GM18907 (cell line): ENCODE measurements around the gene TFF3.

Source experiments
- ATAC-seq: cut with Tn5 transposase; IDR thresholded peaks from one replicate; pipeline ENCODE4 v1.9.1; 2021; ENCODE audit warnings: mild to moderate bottlenecking, moderate library complexity; ENCODE audit not compliant: unreplicated experiment

Gene TFF3, protein sequence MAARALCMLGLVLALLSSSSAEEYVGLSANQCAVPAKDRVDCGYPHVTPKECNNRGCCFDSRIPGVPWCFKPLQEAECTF

GRCh38 chr21:42315296-42315891, at the start of gene TFF3:
TFF3 (minus strand) TSS chr21:42315409; CDS start chr21:42315374, 35 bp downstream.
- ATAC-seq = no peak

GRCh38 chr21:42364304-42364865, 49.2 kb upstream of the TFF3 start:
- no peak for ATAC-seq

GRCh38 chr21:42363312-42363711, 48.1 kb upstream of the TFF3 start:
- ATAC-seq = no peak

DNA sequence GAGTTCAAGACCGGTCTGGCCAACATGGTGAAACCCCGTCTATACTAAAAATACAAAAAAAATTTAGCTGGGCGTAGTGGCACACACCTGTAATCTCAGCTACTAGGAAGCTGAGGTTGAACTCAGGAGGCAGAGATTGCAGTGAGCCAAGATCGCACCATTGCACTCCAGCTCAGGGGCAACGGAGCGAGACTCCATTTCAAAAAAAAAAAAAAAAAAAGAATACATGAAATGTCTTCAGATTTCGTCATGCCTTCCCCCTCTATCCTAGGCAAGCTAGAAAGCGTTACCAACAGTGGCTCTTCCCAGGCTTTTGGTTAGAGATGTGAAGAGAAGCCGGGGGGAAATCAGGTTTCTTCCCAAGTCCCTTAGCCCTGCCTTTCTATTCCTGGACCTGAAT, 47.5 kb upstream of the TFF3 start:
- no peak for ATAC-seq

DNA sequence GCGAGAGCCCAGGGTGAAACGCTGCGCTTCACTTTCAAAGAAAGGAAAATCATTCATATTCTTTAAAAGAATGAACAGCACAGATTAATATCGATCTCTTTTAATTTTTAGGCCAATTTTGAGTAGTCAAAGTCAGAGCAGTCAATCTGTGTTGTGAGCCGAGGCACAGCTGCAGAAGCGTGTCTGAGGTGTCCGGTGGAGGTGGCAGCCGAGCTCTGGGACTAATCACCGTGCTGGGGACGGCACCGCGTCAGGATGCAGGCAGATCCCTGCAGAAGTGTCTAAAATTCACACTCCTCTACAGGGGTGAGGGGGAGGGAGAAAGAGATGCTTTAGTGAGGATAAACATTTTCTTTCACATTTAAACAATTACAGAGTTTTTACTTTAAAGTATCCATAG, 47.0 kb upstream of the TFF3 start:
- ATAC-seq = no peak

GRCh38 chr21:42361286-42361685, 46.1 kb upstream of the TFF3 start:
- no peak for ATAC-seq

DNA sequence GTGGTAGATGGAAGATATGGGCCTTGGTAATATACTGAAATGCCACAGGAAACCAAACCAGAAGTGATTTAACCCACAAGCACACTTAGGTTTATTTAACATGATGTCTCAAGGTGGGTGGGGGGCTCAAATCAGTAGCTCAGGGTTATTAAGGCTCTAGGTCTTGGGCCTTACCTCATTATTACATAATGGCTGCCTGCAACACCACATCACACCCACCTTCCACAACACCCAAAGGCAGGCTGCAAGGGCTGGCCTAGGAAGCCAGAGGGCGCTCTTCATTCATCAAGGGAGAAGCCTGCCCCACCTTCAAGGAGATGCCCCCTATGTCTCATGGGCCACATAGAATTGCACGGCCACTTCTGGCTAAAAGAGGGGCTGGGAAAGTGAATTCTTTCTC, 45.1 kb upstream of the TFF3 start:
- ATAC-seq = no peak

DNA sequence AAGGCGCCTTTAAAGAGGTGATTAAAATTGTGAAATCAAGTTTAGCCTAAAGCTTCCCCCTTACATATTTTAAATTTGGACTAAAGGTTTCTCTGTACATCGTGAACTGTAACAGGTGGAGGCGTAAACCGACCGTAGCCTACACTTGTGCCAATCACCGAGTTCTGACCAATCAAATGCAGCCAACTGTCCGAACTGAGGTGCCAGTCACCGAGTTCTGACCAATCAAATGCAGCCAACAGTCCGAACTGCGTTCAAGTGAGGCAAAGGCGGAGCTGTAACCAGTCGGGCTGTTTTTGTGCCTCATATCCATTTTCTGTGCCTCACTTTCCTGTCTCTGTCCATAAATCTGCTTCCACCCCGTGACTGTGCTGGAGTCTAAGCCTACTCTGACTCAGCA, 43.7 kb upstream of the TFF3 start:
- no peak for ATAC-seq

DNA sequence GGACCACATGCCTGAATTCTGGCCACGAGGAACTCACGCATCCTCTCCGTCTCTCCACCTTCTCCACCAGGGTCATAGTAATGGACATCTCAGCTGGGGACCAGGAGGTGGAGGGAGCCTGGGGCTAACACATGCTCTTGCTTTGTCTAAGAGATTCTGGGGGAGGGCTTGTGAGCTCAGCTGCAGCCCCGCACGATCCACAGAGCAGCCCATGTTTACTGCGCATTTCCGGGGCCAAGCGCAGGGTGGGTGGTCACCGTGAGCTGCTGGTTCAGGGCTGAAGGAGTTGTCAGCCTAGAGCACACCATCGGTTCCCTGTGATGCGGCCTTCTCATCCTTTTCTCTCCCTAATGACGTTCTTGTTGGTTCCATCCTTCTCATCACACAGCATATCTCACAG, 43.1 kb upstream of the TFF3 start:
- no peak for ATAC-seq

GRCh38 chr21:42357307-42357706, 42.1 kb upstream of the TFF3 start:
- no peak for ATAC-seq

- ATAC-seq = no peak
Measured at GRCh38 chr21:42356650-42357049, 41.4 kb upstream of the TFF3 start.

- no peak for ATAC-seq
Measured at GRCh38 chr21:42356046-42356445, 40.8 kb upstream of the TFF3 start.

DNA sequence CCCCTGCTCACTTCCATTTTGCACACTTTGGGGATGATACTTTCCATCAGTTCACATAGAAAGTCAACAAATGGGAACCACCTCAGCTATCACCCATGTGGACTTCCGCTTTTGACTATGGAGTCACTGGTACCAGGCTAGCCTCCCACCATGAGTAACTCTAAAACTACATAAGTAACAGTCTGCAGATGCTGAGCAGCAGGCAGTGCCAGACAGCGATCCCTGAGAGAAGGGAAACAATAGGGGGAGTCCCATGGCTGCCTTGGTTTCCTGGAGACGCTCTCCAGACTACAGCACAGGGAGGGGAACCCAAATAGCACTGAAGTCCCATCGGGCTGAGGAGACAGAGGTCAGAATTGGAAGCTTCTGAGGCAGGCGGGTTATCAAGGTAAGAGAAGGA, 38.4 kb upstream of the TFF3 start:
- no peak for ATAC-seq

GRCh38 chr21:42352441-42353095, 37.4 kb upstream of the TFF3 start:
- ATAC-seq = no peak

GRCh38 chr21:42351626-42352440, 36.6 kb upstream of the TFF3 start:
- no peak for ATAC-seq

DNA sequence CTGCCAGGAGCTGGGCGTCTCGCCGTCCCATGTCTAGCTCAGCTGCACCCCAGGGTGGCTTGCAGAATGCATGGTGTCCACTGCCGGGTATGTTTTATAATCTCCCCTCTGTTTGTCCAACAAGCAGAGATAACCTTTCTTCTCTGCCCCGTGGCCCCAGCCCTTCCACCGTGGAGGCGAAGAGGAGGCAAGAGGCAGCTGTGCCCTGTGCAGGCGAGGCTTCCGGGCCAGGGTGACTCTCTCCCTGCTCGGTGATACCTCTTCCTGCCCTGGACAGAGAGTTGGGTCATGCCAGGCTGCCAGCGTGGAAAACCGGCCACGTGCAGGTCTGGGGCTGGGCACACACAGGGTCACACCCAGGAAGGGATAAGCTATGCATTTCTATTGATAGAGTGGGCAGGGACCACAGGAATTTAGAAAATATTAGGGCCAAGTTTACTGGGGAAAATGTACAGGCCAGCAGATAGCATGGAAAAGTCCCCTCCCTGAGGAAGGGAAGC, 35.8 kb upstream of the TFF3 start, which contains the start of gene TFF2:
TFF2 (minus strand) TSS at position 68 of the 500 bp plus-strand sequence; CDS start at position 31, 37 bp downstream.
- no peak for ATAC-seq

GRCh38 chr21:42350318-42350910, 35.2 kb upstream of the TFF3 start:
- ATAC-seq = no peak

- ATAC-seq = no peak
Measured at GRCh38 chr21:42349420-42350317, 34.5 kb upstream of the TFF3 start.

DNA sequence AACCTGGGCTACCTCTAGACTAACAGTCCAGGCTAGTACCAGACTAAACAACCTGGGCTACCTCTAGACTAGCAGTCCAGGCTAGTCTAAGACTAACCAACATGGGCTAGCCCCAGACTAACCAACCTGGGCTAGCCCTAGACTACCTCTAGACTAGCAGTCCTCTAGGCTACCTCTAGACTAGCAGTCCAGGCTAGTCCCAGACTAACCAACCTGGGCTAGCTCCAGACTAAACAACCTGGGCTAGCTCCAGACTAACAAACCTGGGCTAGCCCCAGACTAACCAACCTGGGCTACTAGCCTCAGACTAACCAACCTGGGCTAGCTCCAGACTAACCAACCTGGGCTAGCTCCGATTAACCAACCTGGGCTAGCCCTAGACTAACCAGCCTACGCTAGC, 33.6 kb upstream of the TFF3 start:
- no peak for ATAC-seq
